ENCODE measurements around the gene SPOCK2. TPM values are rescaled to one million over a fixed set of nuclear protein-coding genes. Genes with fewer than 3 reads are reported as not detected.

SPOCK2 gene
- total RNA-seq, 1 experiment from 2014 or later, result 4.8 TPM

- H3K4me3 ChIP-seq (ENCODE audit: low read depth in 2 of 2, low read length in 2 of 2), result no peak overlapping the region
- POLR2A ChIA-PET, result interaction anchor here (0.6 kb wide), 1 partner anchor 24 kb away, joined by 4 read pairs; no protein-coding TSS in a partner anchor
- no peaks in the 10 kb centered on the region for H3K9me3 ChIP-seq (ENCODE audit: control insufficient read depth, insufficient read depth, low read depth, low read length)
- no peak for TF ChIP-seq TCF7L2 (IDR thresholded peaks at IDR 0.05; ENCODE audit: low read depth, low read length)
- TF ChIP-seq, protein P1, sequence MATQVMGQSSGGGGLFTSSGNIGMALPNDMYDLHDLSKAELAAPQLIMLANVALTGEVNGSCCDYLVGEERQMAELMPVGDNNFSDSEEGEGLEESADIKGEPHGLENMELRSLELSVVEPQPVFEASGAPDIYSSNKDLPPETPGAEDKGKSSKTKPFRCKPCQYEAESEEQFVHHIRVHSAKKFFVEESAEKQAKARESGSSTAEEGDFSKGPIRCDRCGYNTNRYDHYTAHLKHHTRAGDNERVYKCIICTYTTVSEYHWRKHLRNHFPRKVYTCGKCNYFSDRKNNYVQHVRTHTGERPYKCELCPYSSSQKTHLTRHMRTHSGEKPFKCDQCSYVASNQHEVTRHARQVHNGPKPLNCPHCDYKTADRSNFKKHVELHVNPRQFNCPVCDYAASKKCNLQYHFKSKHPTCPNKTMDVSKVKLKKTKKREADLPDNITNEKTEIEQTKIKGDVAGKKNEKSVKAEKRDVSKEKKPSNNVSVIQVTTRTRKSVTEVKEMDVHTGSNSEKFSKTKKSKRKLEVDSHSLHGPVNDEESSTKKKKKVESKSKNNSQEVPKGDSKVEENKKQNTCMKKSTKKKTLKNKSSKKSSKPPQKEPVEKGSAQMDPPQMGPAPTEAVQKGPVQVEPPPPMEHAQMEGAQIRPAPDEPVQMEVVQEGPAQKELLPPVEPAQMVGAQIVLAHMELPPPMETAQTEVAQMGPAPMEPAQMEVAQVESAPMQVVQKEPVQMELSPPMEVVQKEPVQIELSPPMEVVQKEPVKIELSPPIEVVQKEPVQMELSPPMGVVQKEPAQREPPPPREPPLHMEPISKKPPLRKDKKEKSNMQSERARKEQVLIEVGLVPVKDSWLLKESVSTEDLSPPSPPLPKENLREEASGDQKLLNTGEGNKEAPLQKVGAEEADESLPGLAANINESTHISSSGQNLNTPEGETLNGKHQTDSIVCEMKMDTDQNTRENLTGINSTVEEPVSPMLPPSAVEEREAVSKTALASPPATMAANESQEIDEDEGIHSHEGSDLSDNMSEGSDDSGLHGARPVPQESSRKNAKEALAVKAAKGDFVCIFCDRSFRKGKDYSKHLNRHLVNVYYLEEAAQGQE (IDR thresholded peaks at IDR 0.05; ENCODE audit: insufficient read depth in 1 of 2, low read depth in 2 of 2, low read length in 1 of 2), result no peak
- TF ChIP-seq CTCF (IDR thresholded peaks at IDR 0.05), result no peak
- TF ChIP-seq POLR2AphosphoS5 (IDR thresholded peaks at IDR 0.05; ENCODE audit: low read depth, low read length), result no peak
- no peak for TF ChIP-seq SIN3A (IDR thresholded peaks at IDR 0.05; ENCODE audit: borderline replicate concordance, insufficient read depth, low read depth, low read length)
- ATAC-seq, result no peak
- in situ Hi-C loops (cut with HindIII; ENCODE audit: low pct_unique_long_range_greater_than_20kb, low sequenced_read_pairs), result no loop called here
- BruUV-seq (replicated peaks), result TSS peak; percentile 43
- intact Hi-C loops (cut with micrococcal nuclease; ENCODE audit: unreplicated experiment), result no loop called here
- no peaks in the 10 kb centered on the region for H3K27me3 ChIP-seq (ENCODE audit: control insufficient read depth, insufficient read depth, low read length)
- peaks cover 43% of the 10 kb centered on the region for H3K4me1 ChIP-seq (ENCODE audit: control insufficient read depth, insufficient read depth, low read length)
- H3K27ac ChIP-seq (ENCODE audit: low read length), result peak overlapping the region; percentile 67
- no peaks in the 10 kb centered on the region for H3K36me3 ChIP-seq (ENCODE audit: control insufficient read depth, insufficient read depth, low read length)
- CTCF ChIA-PET, result interaction anchor here (0.6 to 1.9 kb wide), 3 partner anchors 14 to 277 kb away, joined by 3 to 7 read pairs (median 3); no protein-coding TSS in a partner anchor
- DNase-seq (ENCODE audit: low read depth, low spot score), result no peak
Measured at GRCh38 chr10:72062382-72062781, 26.0 kb downstream of the SPOCK2 start.

DNA sequence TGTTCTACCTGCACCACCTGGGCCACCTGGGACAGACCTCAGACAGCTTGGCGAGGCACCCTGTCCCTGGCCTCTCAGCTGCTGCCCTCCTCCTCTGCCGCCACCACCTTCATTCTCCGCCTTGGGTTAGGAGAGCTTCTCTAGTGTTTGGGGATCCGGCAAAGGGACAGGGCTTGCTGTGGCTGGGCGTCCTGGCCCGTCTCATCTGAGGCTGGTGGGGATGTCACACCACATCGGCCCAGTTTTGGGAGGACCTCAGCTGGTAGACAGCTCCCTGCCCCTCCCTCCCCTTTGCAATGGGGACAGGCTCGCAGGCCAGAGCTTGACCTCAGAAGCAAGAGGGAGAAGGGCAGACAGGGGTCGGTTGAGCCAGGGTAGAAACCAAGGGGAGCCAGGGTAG is 26.4 kb downstream of the SPOCK2 start:
- H3K27me3 ChIP-seq (ENCODE audit: control insufficient read depth, insufficient read depth, low read length), result no peaks in the 10 kb centered on the region
- no peaks in the 10 kb centered on the region for H3K36me3 ChIP-seq (ENCODE audit: control insufficient read depth, insufficient read depth, low read length)
- in situ Hi-C loops (cut with HindIII; ENCODE audit: low pct_unique_long_range_greater_than_20kb, low sequenced_read_pairs) (no loop called here), intact Hi-C loops (cut with micrococcal nuclease; ENCODE audit: unreplicated experiment) (no loop called here)
- no peak for TF ChIP-seq CTCF (IDR thresholded peaks at IDR 0.05)
- DNase-seq (ENCODE audit: low read depth, low spot score) (no peak), ATAC-seq (0 out of 2 replicates have a peak, but pooled peaks have one; percentile 3)
- ChIA-PET POLR2A (no interaction called here), CTCF (interaction anchor here (0.6 to 1.9 kb wide), 4 partner anchors 13 to 278 kb away, joined by 3 to 7 read pairs (median 3); no protein-coding TSS in a partner anchor)
- H3K27ac ChIP-seq (ENCODE audit: low read length), result peak overlapping the region; percentile 67
- BruUV-seq (replicated peaks), result no TSS peak
- no peaks in the 10 kb centered on the region for H3K9me3 ChIP-seq (ENCODE audit: control insufficient read depth, insufficient read depth, low read depth, low read length)
- peaks cover 43% of the 10 kb centered on the region for H3K4me1 ChIP-seq (ENCODE audit: control insufficient read depth, insufficient read depth, low read length)
- H3K4me3 ChIP-seq (ENCODE audit: low read depth in 2 of 2, low read length in 2 of 2), result no peak overlapping the region
